ENCODE results near the gene ABCF2.
A peak's percentile ranks its signal among the peaks of the same experiment; 100 is the strongest.

The ABCF2 gene

DNA sequence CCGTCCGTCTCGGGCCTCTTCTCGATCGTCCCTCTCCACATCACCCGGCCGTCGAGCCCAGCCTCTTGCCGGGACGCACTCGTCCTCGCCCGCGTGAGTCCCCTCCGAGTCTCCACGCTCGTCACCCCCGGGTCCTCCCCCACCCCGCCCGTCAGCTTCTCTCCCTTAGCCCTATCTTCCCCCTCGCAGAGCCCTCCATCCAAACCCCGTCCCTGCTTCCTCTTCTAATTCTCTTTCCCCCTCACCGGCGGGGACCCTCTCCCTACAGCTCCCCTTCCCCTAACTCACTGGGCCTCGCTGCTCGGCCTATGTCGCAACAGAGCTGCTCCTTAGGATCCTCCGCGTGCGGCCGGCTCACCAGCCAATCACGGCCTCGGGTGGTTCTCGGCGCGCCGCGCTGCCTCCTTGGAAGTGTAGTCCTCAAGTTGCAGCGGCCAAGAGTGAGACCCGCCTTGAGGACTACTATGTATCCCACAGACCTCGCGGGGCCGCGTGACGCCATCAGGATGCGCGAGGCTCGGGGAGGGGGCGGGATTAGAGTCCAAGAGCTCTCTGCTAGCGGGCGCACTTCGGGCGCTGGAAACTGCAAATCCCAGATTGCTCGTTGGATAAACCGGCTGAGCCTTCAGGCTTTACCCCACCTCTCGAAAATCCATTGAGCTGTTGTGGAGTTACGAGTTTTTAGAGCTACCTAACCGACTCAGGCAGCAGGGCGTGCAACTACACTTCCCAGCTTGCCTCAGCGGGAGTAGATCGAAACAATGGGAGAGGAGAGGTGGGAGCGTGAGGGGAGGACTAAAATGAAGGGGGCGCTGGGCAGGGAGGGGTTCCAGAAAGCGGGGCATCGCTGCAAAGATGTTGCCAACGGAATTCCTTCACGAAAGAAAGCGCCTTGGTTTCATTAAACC, at the start of gene ABCF2:
Gene ABCF2 (minus strand): TSS at position 331 of the 908 bp plus-strand sequence. CDS start 747 bp downstream, outside the sequence.
- peaks cover 31% of the 10 kb centered on the region for H3K4me1 ChIP-seq (ENCODE audit: low read depth, poor library complexity, severe bottlenecking)
- peaks cover 14% of the 10 kb centered on the region; the same call in 1 of the 2 replicates for H3K36me3 ChIP-seq (ENCODE audit: insufficient read depth)
- H3K27ac ChIP-seq = peak within 1 kb of the TSS; percentile 22
- H3K4me3 ChIP-seq (IDR thresholded peaks at IDR 0.05; ENCODE audit: insufficient read depth, low read depth, low read length) = peak within 1 kb of the TSS; percentile 29
- H3K9ac ChIP-seq = peak within 1 kb of the TSS; percentile 52; the same call in 1 of the 2 replicates
- TF ChIP-seq, protein P1, sequence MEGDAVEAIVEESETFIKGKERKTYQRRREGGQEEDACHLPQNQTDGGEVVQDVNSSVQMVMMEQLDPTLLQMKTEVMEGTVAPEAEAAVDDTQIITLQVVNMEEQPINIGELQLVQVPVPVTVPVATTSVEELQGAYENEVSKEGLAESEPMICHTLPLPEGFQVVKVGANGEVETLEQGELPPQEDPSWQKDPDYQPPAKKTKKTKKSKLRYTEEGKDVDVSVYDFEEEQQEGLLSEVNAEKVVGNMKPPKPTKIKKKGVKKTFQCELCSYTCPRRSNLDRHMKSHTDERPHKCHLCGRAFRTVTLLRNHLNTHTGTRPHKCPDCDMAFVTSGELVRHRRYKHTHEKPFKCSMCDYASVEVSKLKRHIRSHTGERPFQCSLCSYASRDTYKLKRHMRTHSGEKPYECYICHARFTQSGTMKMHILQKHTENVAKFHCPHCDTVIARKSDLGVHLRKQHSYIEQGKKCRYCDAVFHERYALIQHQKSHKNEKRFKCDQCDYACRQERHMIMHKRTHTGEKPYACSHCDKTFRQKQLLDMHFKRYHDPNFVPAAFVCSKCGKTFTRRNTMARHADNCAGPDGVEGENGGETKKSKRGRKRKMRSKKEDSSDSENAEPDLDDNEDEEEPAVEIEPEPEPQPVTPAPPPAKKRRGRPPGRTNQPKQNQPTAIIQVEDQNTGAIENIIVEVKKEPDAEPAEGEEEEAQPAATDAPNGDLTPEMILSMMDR (conservative IDR thresholded peaks at IDR 0.05; ENCODE audit: low read depth, low read length) = no peak
- H3K4me2 ChIP-seq = peak within 1 kb of the TSS; percentile 97
- no peaks in the 10 kb centered on the region for H4K20me1 ChIP-seq (ENCODE audit: insufficient read depth)
- no peaks in the 10 kb centered on the region for H3K27me3 ChIP-seq (ENCODE audit: insufficient read depth, low read depth)
- H2AFZ ChIP-seq (ENCODE audit: low read depth) = peak within 1 kb of the TSS; percentile 67
- peaks cover 21% of the 10 kb centered on the region for H3K79me2 ChIP-seq (ENCODE audit: insufficient read depth, low read depth)

- H3K9ac ChIP-seq = no peak overlapping the region
- H4K20me1 ChIP-seq (ENCODE audit: insufficient read depth) = no peaks in the 10 kb centered on the region
- H3K79me2 ChIP-seq (ENCODE audit: insufficient read depth, low read depth) = no peaks in the 10 kb centered on the region
- TF ChIP-seq, protein P1 (conservative IDR thresholded peaks at IDR 0.05; ENCODE audit: low read depth, low read length) = no peak
- H3K27ac ChIP-seq = no peak overlapping the region
- H2AFZ ChIP-seq (ENCODE audit: low read depth) = no peak overlapping the region
- peak overlapping the region; percentile 37; the same call in 1 of the 2 replicates for H3K4me2 ChIP-seq
- no peaks in the 10 kb centered on the region for H3K4me1 ChIP-seq (ENCODE audit: low read depth, poor library complexity, severe bottlenecking)
- peaks cover 8% of the 10 kb centered on the region; the same call in 1 of the 2 replicates for H3K27me3 ChIP-seq (ENCODE audit: insufficient read depth, low read depth)
- no peaks in the 10 kb centered on the region for H3K36me3 ChIP-seq (ENCODE audit: insufficient read depth)
- no peak overlapping the region for H3K4me3 ChIP-seq (IDR thresholded peaks at IDR 0.05; ENCODE audit: insufficient read depth, low read depth, low read length)
These were observed 49.0 kb upstream of the ABCF2 start for GRCh38 chr7:151275813-151276577.

DNA sequence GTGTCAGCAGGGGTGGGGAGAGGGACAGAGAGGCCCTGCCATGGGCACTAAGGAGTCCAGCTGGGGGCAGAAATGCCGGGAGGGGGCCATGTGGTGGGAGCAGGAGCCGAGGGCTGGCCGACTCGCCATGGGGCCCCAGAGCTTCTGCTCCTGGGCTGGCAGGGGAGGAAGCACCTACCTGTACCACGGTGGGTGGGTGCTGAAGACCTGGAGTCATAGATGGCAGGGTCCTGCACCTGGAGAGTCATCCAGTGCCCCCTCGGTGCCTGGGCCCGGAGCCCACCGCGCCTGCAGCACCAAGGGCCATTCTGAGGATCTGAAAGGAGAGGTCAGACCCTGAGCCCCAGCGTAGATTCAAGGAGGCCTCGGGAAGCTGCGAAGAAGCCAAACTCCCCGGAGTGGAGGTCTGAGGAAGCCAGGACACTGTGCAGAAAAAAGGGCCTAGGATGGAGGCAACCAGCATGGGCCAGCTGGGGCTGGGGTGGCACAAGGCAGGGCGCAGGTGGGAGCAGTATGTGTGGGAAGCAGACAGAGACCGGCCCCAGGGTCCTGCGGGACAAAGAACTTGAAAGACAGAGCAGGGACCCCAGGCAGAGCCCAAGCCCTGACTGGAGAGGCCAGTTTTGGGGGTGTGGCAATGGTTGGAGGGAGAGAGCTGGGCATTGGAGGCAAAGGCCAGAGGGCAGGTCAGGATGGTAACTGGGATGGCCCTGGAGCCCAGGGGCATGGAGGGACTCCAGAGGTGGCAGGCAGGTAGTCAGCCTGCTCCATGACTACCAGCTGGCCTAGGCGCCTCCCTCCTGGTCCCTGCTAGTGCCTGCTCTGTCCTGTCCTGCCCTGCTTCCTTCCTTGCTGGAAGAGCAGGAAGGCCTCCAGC, 48.2 kb upstream of the ABCF2 start:
- TF ChIP-seq, protein P1 (conservative IDR thresholded peaks at IDR 0.05; ENCODE audit: low read depth, low read length) = no peak
- peaks cover 8% of the 10 kb centered on the region; the same call in 1 of the 2 replicates for H3K27me3 ChIP-seq (ENCODE audit: insufficient read depth, low read depth)
- H2AFZ ChIP-seq (ENCODE audit: low read depth) = no peak overlapping the region
- H3K4me1 ChIP-seq (ENCODE audit: low read depth, poor library complexity, severe bottlenecking) = no peaks in the 10 kb centered on the region
- H3K4me3 ChIP-seq (IDR thresholded peaks at IDR 0.05; ENCODE audit: insufficient read depth, low read depth, low read length) = no peak overlapping the region
- H4K20me1 ChIP-seq (ENCODE audit: insufficient read depth) = no peaks in the 10 kb centered on the region
- H3K4me2 ChIP-seq = no peak overlapping the region
- no peak overlapping the region for H3K27ac ChIP-seq
- H3K9ac ChIP-seq = no peak overlapping the region
- no peaks in the 10 kb centered on the region for H3K36me3 ChIP-seq (ENCODE audit: insufficient read depth)
- H3K79me2 ChIP-seq (ENCODE audit: insufficient read depth, low read depth) = no peaks in the 10 kb centered on the region

GRCh38 chr7:151274396-151274795, 47.4 kb upstream of the ABCF2 start:
- no peak overlapping the region for H3K4me3 ChIP-seq (IDR thresholded peaks at IDR 0.05; ENCODE audit: insufficient read depth, low read depth, low read length)
- TF ChIP-seq, protein P1 (conservative IDR thresholded peaks at IDR 0.05; ENCODE audit: low read depth, low read length) = no peak
- no peak overlapping the region for H2AFZ ChIP-seq (ENCODE audit: low read depth)
- no peaks in the 10 kb centered on the region for H4K20me1 ChIP-seq (ENCODE audit: insufficient read depth)
- H3K79me2 ChIP-seq (ENCODE audit: insufficient read depth, low read depth) = no peaks in the 10 kb centered on the region
- peaks cover 8% of the 10 kb centered on the region; the same call in 1 of the 2 replicates for H3K27me3 ChIP-seq (ENCODE audit: insufficient read depth, low read depth)
- H3K27ac ChIP-seq = no peak overlapping the region
- H3K4me1 ChIP-seq (ENCODE audit: low read depth, poor library complexity, severe bottlenecking) = no peaks in the 10 kb centered on the region
- H3K4me2 ChIP-seq = no peak overlapping the region
- H3K36me3 ChIP-seq (ENCODE audit: insufficient read depth) = no peaks in the 10 kb centered on the region
- H3K9ac ChIP-seq = no peak overlapping the region
